GM12878 (cell line): ENCODE data around the gene SLAMF1. TPM values are rescaled to one million over a fixed set of nuclear protein-coding genes. Genes with fewer than 3 reads are reported as not detected.

Source experiments
- ATAC-seq: fragments of 200-7000 bp; cut with Tn5 transposase; 3 replicates; pipeline ENCODE4 v1.9.1; 2020; ENCODE audit warnings: mild to moderate bottlenecking, moderate library complexity
- BruUV-seq: library from RNA; stranded (reverse); fragments of 400-500 nt; replicated peaks from 2 replicates; lab custom pipeline; 2021; lab: Mats Ljungman, UMichigan
- CTCF ChIA-PET: fragments of 300-600 bp; sonication (Branson Sonifier 250); formaldehyde crosslinking; extraction: SDS; loops from one replicate; lab custom pipeline; 2021; ENCODE audit warnings: inconsistent platforms; lab: Yijun Ruan, JAX
- POLR2A ChIA-PET: fragments of 350-600 bp; formaldehyde crosslinking; extraction: SDS; loops from one replicate; lab custom pipeline; 2021; ENCODE audit warnings: inconsistent platforms; lab: Charles Lee
- RAD21 ChIA-PET: fragments of 300-600 bp; sonication (Branson Sonifier 250); formaldehyde crosslinking; loops from one replicate; lab custom pipeline; 2023; ENCODE audit warnings: antibody characterized with exemption; ENCODE audit not compliant: unreplicated experiment; lab: Charles Lee
- SMC1A ChIA-PET: fragments of 300-600 bp; sonication (Branson Sonifier 250); formaldehyde crosslinking; loops from one replicate; lab custom pipeline; 2023; ENCODE audit not compliant: unreplicated experiment, uncharacterized antibody; lab: Charles Lee
- DNase-seq: peaks from one replicate; pipeline ENCODE4 v3.0.0-alpha.2; 2011; ENCODE audit warnings: low read depth, low spot score
- FAIRE-seq: peaks from 3 replicates; lab custom pipeline; 2011; peaks lifted over from hg19 to GRCh38; lab: Jason Lieb, UNC
- H2AFZ ChIP-seq: 2 replicates; pipeline ENCODE4 v1.6.0; 2011; ENCODE audit warnings: low read depth, low read length, control low read depth; ENCODE audit not compliant: control insufficient read depth
- H3K27ac ChIP-seq: 2 replicates; pipeline ENCODE4 v1.5.1; 2011; ENCODE audit warnings: control low read depth; ENCODE audit not compliant: control insufficient read depth, insufficient read depth
- H3K27me3 ChIP-seq, 2 experiments: replicated peaks in 1 of 2; 2 replicates each; pipeline versions ENCODE4 v1.6.0 to v1.6.1; 2011; ENCODE audit warnings: low read length in 1 of 2; ENCODE audit not compliant: control insufficient read depth in 2 of 2, insufficient read depth in 2 of 2
- H3K36me3 ChIP-seq, 2 experiments: 2 replicates each; pipeline ENCODE4 v1.5.1; 2011; ENCODE audit warnings: low read length in 1 of 2; ENCODE audit not compliant: control insufficient read depth in 2 of 2, insufficient read depth in 2 of 2
- H3K4me1 ChIP-seq: 2 replicates; pipeline ENCODE4 v1.6.1; 2011; ENCODE audit warnings: mild to moderate bottlenecking, low read length, moderate library complexity, mixed read lengths; ENCODE audit not compliant: control insufficient read depth, insufficient read depth
- H3K4me2 ChIP-seq: 2 replicates; pipeline ENCODE4 v1.6.0; 2011; ENCODE audit warnings: control low read depth; ENCODE audit not compliant: control insufficient read depth, insufficient read depth
- H3K4me3 ChIP-seq: fragments of 200-600 bp; sonication (generic); 2 replicates; pipeline ENCODE4 v1.5.1; 2016
- H3K79me2 ChIP-seq: 2 replicates; pipeline ENCODE4 v1.6.0; 2011; ENCODE audit warnings: low read length; ENCODE audit not compliant: control insufficient read depth, insufficient read depth
- H3K9ac ChIP-seq: 2 replicates; pipeline ENCODE4 v1.8.0; 2011; ENCODE audit warnings: low read length, control low read depth, mixed read lengths; ENCODE audit not compliant: control insufficient read depth, insufficient read depth
- H3K9me3 ChIP-seq: replicated peaks from 3 replicates; pipeline ENCODE4 v1.5.1; 2011; ENCODE audit warnings: mild to moderate bottlenecking, low read length; ENCODE audit not compliant: control insufficient read depth, insufficient read depth
- H4K20me1 ChIP-seq: 2 replicates; pipeline ENCODE4 v1.6.0; 2011; ENCODE audit not compliant: control insufficient read depth, insufficient read depth
- ETV6 ChIP-seq, 2 experiments: fragments of 450-650 bp in 1 of 2; IDR thresholded peaks in 1 of 2; conservative IDR thresholded peaks in 1 of 2; 2 replicates each; pipeline ENCODE4 v1.6.1; 2014; ENCODE audit warnings: antibody characterized with exemption in 1 of 2, borderline replicate concordance in 1 of 2, low read depth in 1 of 2, mild to moderate bottlenecking in 1 of 2, moderate library complexity in 1 of 2
- IKZF1 ChIP-seq: fragments of 450-650 bp; conservative IDR thresholded peaks from 2 replicates; pipeline ENCODE4 v1.6.1; 2017; ENCODE audit warnings: antibody characterized with exemption, mild to moderate bottlenecking
- MYC ChIP-seq: IDR thresholded peaks from 2 replicates; pipeline ENCODE4 v1.6.1; 2011; ENCODE audit warnings: mild to moderate bottlenecking, low read length, moderate library complexity, inconsistent platforms; ENCODE audit not compliant: insufficient read depth, insufficient replicate concordance, insufficient read length, severe bottlenecking
- NBN ChIP-seq: fragments of 450-650 bp; IDR thresholded peaks from 2 replicates; pipeline ENCODE4 v1.6.1; 2016
- SUPT20H ChIP-seq: IDR thresholded peaks from 2 replicates; pipeline ENCODE4 v1.6.1; 2011; ENCODE audit warnings: low read depth, mild to moderate bottlenecking, low read length, moderate library complexity, borderline replicate concordance; ENCODE audit not compliant: control insufficient read depth
- WGBS: methylation state at CpG from one replicate; pipeline ENCODE4 v1.1.6; 2016; ENCODE audit warnings: low lambda C conversion rate; ENCODE audit not compliant: insufficient replicate concordance, insufficient coverage; ENCODE audit errors: missing lambda C conversion rate; 5-methylcytosine and 5-hydroxymethylcytosine counted together
- in situ Hi-C: fragments of 300-500 bp; cut with MboI; formaldehyde crosslinking; loops from 9 replicates; pipeline ENCODE4 v1.14.3; 2018; ENCODE audit warnings: mixed read lengths
- intact Hi-C: fragments of 100-400 bp; cut with micrococcal nuclease; formaldehyde crosslinking; loops from one replicate; pipeline ENCODE4 v1.14.2; 2022; ENCODE audit not compliant: unreplicated experiment
- polyA plus RNA-seq, 11 experiments: library from polyadenylated mRNA; depleted of rRNA in 4 of 11; unstranded in 6 of 11; stranded (reverse) in 5 of 11; fragments of >200 nt; fragmentation: Nextera tagmentation in 4 of 11; fragmentation: Illumina TruSeq in 1 of 11; extraction: Ambion mirVana in 4 of 11; extraction: Trizol in 1 of 11; gene quantifications; 1 replicate in 1 of 11; 2 replicates in 10 of 11; pipeline versions ENCODE4 v1.2.1 to v1.2.3, GENCODE V29; 2011 to 2016; ENCODE audit warnings: inconsistent platforms in 2 of 11, missing spikeins in 2 of 11, low read depth in 1 of 11
- total RNA-seq, 4 experiments: library from RNA; depleted of rRNA in 3 of 4; stranded (reverse); fragments of >200 nt in 3 of 4; fragmentation: Illumina TruSeq in 1 of 4; extraction: Trizol in 1 of 4; gene quantifications; 2 replicates each; pipeline versions ENCODE4 v1.2.1 to v1.2.3, GENCODE V29; 2013 to 2021
- TF ChIP-seq, protein P1 (sequence below): fragments of 450-650 bp; IDR thresholded peaks from 2 replicates; pipeline ENCODE4 v1.6.1; 2017; ENCODE audit warnings: mild to moderate bottlenecking, moderate library complexity

SLAMF1 gene
- total and polyA plus RNA-seq, 10 of the 15 experiments (the other 5 are each of a cell fraction or from before 2014, with no cell fraction given): 87.3 to 260 (median 131) TPM

DNA sequence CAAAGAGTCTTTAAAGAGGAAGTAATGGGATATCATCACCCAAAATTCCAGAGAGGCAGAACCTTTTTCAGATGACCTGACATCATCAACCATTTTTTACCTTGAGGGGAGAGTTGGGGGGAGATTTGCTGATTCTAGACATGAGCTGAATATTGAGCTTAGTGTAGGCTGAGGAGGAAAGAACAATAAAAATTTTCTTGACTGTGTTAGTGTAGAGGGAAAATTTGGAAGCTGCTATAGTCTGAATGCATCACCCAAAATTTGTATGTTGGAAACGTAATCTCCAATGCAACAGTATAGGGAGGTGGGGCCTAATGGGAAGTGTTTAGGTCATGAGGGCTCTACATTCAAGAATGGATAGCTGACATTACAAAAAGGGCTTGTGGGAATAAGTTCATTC, 49.8 kb downstream of the SLAMF1 start:
- no peak overlapping the region for H3K4me3 ChIP-seq

More for the DNA sequence above, 49.8 kb downstream of the SLAMF1 start:
- H3K27ac ChIP-seq: no peak overlapping the region
- ChIA-PET RAD21 (interaction anchor here (1.3 to 1.8 kb wide), 3 partner anchors 10 to 54 kb away, joined by 3 to 5 read pairs (median 4); no protein-coding TSS in a partner anchor), POLR2A (interaction anchor here (1.0 kb wide), 1 partner anchor 41 kb away, joined by 3 read pairs; no protein-coding TSS in a partner anchor), CTCF (interaction anchor here (0.9 to 1.7 kb wide), 3 partner anchors 9 to 52 kb away, joined by 3 to 5 read pairs (median 4); no protein-coding TSS in a partner anchor)
- H3K4me2 ChIP-seq: no peak overlapping the region
- no peaks in the 10 kb centered on the region for H3K79me2 ChIP-seq
- H3K9ac ChIP-seq: no peak overlapping the region
- no TSS peak for BruUV-seq
- no peak for TF ChIP-seq ETV6 (conservative IDR thresholded peaks at IDR 0.05 in 1 of 2, IDR thresholded peaks at IDR 0.05 in 1 of 2; ENCODE audit: borderline replicate concordance in 1 of 2, low read depth in 1 of 2)
- TF ChIP-seq MYC: no peak
- no peak for TF ChIP-seq IKZF1
- TF ChIP-seq, protein P1, sequence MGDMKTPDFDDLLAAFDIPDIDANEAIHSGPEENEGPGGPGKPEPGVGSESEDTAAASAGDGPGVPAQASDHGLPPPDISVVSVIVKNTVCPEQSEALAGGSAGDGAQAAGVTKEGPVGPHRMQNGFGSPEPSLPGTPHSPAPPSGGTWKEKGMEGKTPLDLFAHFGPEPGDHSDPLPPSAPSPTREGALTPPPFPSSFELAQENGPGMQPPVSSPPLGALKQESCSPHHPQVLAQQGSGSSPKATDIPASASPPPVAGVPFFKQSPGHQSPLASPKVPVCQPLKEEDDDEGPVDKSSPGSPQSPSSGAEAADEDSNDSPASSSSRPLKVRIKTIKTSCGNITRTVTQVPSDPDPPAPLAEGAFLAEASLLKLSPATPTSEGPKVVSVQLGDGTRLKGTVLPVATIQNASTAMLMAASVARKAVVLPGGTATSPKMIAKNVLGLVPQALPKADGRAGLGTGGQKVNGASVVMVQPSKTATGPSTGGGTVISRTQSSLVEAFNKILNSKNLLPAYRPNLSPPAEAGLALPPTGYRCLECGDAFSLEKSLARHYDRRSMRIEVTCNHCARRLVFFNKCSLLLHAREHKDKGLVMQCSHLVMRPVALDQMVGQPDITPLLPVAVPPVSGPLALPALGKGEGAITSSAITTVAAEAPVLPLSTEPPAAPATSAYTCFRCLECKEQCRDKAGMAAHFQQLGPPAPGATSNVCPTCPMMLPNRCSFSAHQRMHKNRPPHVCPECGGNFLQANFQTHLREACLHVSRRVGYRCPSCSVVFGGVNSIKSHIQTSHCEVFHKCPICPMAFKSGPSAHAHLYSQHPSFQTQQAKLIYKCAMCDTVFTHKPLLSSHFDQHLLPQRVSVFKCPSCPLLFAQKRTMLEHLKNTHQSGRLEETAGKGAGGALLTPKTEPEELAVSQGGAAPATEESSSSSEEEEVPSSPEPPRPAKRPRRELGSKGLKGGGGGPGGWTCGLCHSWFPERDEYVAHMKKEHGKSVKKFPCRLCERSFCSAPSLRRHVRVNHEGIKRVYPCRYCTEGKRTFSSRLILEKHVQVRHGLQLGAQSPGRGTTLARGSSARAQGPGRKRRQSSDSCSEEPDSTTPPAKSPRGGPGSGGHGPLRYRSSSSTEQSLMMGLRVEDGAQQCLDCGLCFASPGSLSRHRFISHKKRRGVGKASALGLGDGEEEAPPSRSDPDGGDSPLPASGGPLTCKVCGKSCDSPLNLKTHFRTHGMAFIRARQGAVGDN: no peak
- no peak for TF ChIP-seq NBN
- no peak for TF ChIP-seq SUPT20H
- TF ChIP-seq, all 136 proteins: peak for 0
- Histone ChIP-seq H3K27me3 (no peaks in the 10 kb centered on the region), H4K20me1 (no peaks in the 10 kb centered on the region), H3K9me3 (no peaks in the 10 kb centered on the region; the same call in 1 of the 3 replicates), H3K36me3 (no peaks in the 10 kb centered on the region), H3K4me1 (no peaks in the 10 kb centered on the region), H2AFZ (no peak overlapping the region)
- no peak for FAIRE-seq
- SMC1A ChIA-PET: interaction anchor here (1.3 to 2.0 kb wide), 2 partner anchors 9 to 12 kb away, joined by 3 to 7 read pairs; no protein-coding TSS in a partner anchor
- 100% methylated on average over 1 of the region's 1 CpG for WGBS
- ATAC-seq: no peak
- in situ Hi-C loops: no loop called here
- intact Hi-C loops: no loop called here
- DNase-seq: no peak
